ENCODE data around the gene VAMP2. TPM values are rescaled to one million over a fixed set of nuclear protein-coding genes. Genes with fewer than 3 reads are reported as not detected.

Gene VAMP2
- total RNA-seq, 4 donors from 2014 or later = 16.8 to 42.1 (median 21.2) TPM

- DNase-seq (ENCODE audit: low spot score) = peak; percentile 83
- TF ChIP-seq CTCF (IDR thresholded peaks at IDR 0.05) = no peak
- ATAC-seq (ENCODE audit: low FRiP score) = peak; percentile 66
Observed at GRCh38 chr17:8186787-8187516, 24.2 kb upstream of the VAMP2 start.

GRCh38 chr17:8186446-8186786 is 23.7 kb upstream of the VAMP2 start:
- no peak for TF ChIP-seq CTCF (IDR thresholded peaks at IDR 0.05)
- no peak for ATAC-seq (ENCODE audit: low FRiP score)
- DNase-seq (ENCODE audit: low spot score) = no peak

GRCh38 chr17:8185582-8186445 is 23.1 kb upstream of the VAMP2 start:
- TF ChIP-seq CTCF (IDR thresholded peaks at IDR 0.05) = no peak
- peak; percentile 98 for DNase-seq (ENCODE audit: low spot score)
- ATAC-seq (ENCODE audit: low FRiP score) = no peak

GRCh38 chr17:8176998-8177731 is 14.4 kb upstream of the VAMP2 start:
- DNase-seq (ENCODE audit: low spot score) (no peak), ATAC-seq (ENCODE audit: low FRiP score) (no peak)
- TF ChIP-seq CTCF (IDR thresholded peaks at IDR 0.05) = no peak

- ATAC-seq (ENCODE audit: low FRiP score) (peak; percentile 38), DNase-seq (ENCODE audit: low spot score) (no peak)
- no peak for TF ChIP-seq CTCF (IDR thresholded peaks at IDR 0.05)
Observed at GRCh38 chr17:8176197-8176940, 13.6 kb upstream of the VAMP2 start, which contains the start of gene TMEM107. Gene TMEM107 (minus strand): TSS chr17:8176380. CDS start chr17:8176286, 94 bp downstream.

- no peak for TF ChIP-seq CTCF (IDR thresholded peaks at IDR 0.05)
- ATAC-seq (ENCODE audit: low FRiP score) (peak; percentile 7), DNase-seq (ENCODE audit: low spot score) (no peak)
Observed at GRCh38 chr17:8175795-8176196, 13.0 kb upstream of the VAMP2 start.

All from omental fat pad (tissue), 4 donors.